Urinary bladder (tissue), 4 donors: ENCODE results near the gene CCT8. TPM values are rescaled to one million over a fixed set of nuclear protein-coding genes. Genes with fewer than 3 reads are reported as not detected.

ENCODE experiments used
- DNase-seq: peaks from one replicate; pipeline ENCODE4 v3.0.0-alpha.2; 2015; ENCODE audit errors: extremely low spot score
- H3K27ac ChIP-seq: one replicate; pipeline ENCODE4 v1.5.1; 2013; ENCODE audit warnings: low read depth, mild to moderate bottlenecking, moderate library complexity
- H3K36me3 ChIP-seq: one replicate; pipeline ENCODE4 v1.6.1; 2013; ENCODE audit warnings: mild to moderate bottlenecking, moderate library complexity; ENCODE audit not compliant: insufficient read depth
- H3K4me1 ChIP-seq: one replicate; pipeline ENCODE4 v1.6.1; 2013; ENCODE audit warnings: mild to moderate bottlenecking, moderate library complexity; ENCODE audit not compliant: insufficient read depth
- H3K4me3 ChIP-seq: one replicate; pipeline ENCODE4 v1.5.1; 2013; ENCODE audit warnings: low read depth, low read length
- WGBS: extraction: QIAGEN DNeasy Blood & Tissue Kit; methylation state at CpG from one replicate; pipeline ENCODE4 v1.1.7; 2013; 5-methylcytosine and 5-hydroxymethylcytosine counted together
- polyA plus RNA-seq: library from polyadenylated mRNA; stranded (reverse); fragments of 200-250 nt; gene quantifications from one replicate; pipeline ENCODE4 v1.2.3, GENCODE V29; 2013
- total RNA-seq: library from RNA; depleted of rRNA; stranded (reverse); fragments of >200 nt; gene quantifications from one replicate; pipeline ENCODE4 v1.2.3, GENCODE V29; 2014
- donor health status: healthy with polysubstance abuse.
- donor health status: healthy.

CCT8 gene, protein sequence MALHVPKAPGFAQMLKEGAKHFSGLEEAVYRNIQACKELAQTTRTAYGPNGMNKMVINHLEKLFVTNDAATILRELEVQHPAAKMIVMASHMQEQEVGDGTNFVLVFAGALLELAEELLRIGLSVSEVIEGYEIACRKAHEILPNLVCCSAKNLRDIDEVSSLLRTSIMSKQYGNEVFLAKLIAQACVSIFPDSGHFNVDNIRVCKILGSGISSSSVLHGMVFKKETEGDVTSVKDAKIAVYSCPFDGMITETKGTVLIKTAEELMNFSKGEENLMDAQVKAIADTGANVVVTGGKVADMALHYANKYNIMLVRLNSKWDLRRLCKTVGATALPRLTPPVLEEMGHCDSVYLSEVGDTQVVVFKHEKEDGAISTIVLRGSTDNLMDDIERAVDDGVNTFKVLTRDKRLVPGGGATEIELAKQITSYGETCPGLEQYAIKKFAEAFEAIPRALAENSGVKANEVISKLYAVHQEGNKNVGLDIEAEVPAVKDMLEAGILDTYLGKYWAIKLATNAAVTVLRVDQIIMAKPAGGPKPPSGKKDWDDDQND
- total RNA-seq (134 TPM), polyA plus RNA-seq (95.4 TPM)

DNA sequence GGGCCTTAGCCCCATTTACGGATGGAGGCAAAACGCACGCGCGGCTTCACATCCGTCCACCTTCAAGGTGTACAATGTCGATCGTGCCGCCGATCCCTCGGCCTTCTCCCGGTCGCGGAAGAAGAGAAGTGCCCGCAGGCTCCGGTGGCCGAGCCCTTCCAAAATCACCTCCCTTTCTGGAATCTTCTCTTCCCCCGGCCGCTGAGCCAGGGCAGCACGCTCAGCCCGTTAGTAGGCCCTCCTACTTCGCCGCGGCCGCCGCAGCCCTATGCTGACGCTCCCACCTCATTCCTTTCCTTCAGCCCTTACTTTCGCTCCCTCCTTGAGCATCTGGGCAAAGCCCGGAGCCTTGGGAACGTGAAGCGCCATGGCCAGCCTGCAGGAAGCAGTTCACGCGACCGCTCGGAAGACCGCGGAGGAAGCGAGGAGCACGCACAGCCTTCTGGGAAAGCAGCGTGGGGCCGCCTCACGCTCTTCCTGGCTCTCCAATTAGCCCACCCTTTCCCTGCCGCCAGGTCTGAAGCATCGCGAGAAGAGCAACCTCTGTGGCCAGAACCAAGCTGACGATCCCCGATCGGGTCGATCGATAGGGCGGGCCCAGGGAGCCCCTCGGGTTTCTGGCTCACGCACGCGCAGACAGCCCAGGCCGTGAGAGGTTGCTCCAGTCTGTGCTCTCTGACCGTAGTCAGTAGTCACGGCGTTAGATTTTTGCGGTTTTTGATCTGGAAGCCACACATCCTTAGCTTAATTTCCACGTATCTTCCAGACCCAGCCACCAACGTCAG lies at the start of gene CCT8:
Gene CCT8 (minus strand): TSS at position 427 of the 785 bp plus-strand sequence. CDS start 58 bp downstream, at position 369.
- no peaks in the 10 kb centered on the region for H3K4me1 ChIP-seq
- peak; percentile 97 for DNase-seq
- peak within 1 kb of the TSS; percentile 39 for H3K27ac ChIP-seq
- H3K4me3 ChIP-seq = peak within 1 kb of the TSS; percentile 89
- under 1% methylated on average over 62 of the region's 62 CpGs for WGBS
- H3K36me3 ChIP-seq = no peaks in the 10 kb centered on the region

DNA sequence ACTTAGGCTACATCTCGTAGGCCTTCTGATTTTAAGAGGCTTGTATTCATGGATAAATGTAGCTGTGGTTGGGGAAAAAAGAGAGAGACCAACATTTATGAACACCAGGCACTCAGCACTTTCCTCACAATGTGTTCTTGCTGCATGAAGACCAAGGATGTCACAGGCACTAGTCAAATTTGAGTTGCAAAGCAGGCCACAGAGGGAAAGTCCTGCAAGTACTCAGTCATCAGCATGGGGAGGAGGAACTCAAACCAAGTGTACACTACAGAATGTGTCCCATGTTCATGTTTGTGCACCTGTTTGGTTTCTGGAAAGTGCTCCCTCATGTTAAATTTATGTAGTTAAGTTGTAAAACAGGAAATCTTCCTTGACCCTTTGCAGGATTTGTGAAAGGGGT lies 48.3 kb upstream of the CCT8 start:
- DNase-seq = no peak
- WGBS = 94% methylated on average over 1 of the region's 1 CpG

DNA sequence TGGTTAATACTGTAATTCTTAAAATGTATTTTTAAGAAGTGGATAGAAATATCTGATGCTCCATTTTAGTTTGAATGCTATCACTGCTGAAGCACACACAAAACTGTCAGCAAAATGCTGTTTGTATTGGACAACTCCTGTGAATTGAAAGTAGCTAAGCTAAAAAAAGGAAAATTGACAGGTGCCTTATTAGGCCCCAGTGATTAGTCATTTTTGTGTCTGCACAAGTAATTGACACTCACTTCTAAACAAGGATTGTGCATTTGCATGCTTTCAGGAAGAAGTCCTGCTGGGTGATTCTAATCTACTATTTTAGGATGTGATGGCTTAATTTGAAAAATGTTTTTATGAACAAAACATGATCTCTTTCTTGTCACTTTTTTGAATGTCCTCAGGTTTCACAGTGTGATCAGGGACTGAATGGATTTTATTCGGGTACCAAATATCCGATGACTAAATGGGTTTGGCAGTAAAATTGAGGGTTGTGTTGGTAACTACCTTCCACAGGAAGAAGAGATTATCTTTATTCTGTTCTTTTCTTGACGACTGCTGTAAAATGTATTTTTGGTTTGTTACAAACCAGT lies 44.0 kb upstream of the CCT8 start:
- no peak overlapping the region for H3K4me3 ChIP-seq
- no peaks in the 10 kb centered on the region for H3K36me3 ChIP-seq
- 73% methylated on average over 3 of the region's 3 CpGs for WGBS
- DNase-seq = no peak
- no peak overlapping the region for H3K27ac ChIP-seq
- no peaks in the 10 kb centered on the region for H3K4me1 ChIP-seq

More for the DNA sequence above, 48.3 kb upstream of the CCT8 start:
- H3K36me3 ChIP-seq = no peaks in the 10 kb centered on the region
- no peak overlapping the region for H3K27ac ChIP-seq
- H3K4me1 ChIP-seq = no peaks in the 10 kb centered on the region
- H3K4me3 ChIP-seq = no peak overlapping the region

DNA sequence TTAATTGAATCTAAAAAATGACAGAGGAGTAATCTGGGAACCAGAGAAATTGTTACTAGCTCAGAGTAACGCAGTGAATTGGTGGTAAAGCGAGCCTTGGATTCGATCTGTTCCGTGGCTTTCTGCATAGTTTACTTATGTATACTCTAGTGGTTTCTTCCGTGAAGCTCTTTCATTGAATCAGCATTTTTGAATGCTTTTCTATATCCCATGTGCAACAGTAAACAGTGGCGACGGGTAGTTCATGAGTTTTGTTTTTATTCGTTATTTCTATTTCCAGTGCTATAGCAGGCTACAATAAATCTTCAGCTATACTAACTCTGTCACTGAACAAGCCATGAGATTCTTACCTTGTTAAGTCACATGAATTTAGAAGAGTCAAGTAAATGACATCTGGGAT lies 42.5 kb upstream of the CCT8 start:
- Histone ChIP-seq H3K36me3 (no peaks in the 10 kb centered on the region), H3K27ac (no peak overlapping the region), H3K4me1 (no peaks in the 10 kb centered on the region), H3K4me3 (no peak overlapping the region)
- 84% methylated on average over 8 of the region's 8 CpGs for WGBS
- DNase-seq = no peak

DNA sequence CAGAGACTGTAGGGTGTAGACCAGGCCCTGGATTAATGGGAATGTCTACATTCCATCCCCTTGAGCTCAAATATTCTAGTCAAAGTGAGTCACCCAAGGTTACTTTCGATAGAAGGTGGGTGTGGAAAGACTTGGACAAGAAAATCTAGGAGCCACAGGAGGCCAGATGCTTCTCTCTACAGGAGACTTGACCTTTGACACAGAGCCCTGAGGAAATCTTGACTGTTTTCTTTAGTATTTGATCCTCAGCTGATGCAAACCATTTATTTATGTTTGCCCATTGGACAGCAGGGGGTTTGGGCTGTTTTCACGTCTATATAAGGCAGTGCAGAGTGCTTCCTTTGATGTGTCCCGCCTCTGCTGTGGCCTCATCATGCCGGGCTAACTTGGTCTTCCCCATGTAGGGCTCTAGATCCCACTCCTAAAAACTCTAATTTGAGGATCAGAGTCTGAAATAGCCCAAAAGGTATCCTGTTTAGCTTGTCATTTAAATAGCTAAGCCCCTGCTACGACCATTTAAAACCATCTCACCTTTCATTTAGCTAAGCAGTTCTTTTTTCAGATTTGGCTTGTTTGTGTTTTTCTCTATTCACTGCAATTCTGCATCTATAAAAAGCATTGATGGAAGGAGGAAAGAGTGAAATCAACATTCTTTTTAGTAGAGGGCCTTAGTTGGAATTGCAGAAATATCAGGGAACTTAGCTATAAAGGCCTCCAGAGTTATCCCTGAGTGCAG lies 41.5 kb upstream of the CCT8 start:
- Histone ChIP-seq H3K36me3 (no peaks in the 10 kb centered on the region), H3K27ac (no peak overlapping the region), H3K4me1 (no peaks in the 10 kb centered on the region), H3K4me3 (no peak overlapping the region)
- no peak for DNase-seq
- 69% methylated on average over 5 of the region's 5 CpGs for WGBS

DNA sequence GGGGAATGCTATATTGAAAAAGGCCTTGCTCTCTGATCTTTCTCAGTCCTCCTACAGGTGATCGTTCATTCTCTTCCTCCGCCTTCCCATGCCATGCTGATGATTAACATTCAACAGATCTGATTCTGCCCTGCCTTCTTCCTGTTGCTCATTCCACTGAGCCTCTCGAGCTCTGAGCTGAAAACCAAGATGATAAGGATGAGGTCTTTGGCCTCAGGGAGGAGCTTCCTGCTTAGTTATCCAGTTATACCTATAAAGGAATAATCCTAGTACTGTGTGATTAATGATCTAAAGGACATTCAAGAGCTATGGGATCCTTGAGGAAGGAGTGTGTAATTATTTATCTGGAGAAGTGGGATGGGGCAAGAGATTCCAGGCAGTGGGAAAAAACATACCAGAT lies 31.8 kb upstream of the CCT8 start:
- no peak for DNase-seq
- Histone ChIP-seq H3K4me1 (no peaks in the 10 kb centered on the region), H3K27ac (no peak overlapping the region), H3K36me3 (no peaks in the 10 kb centered on the region), H3K4me3 (no peak overlapping the region)
- WGBS = 75% methylated on average over 3 of the region's 3 CpGs

DNA sequence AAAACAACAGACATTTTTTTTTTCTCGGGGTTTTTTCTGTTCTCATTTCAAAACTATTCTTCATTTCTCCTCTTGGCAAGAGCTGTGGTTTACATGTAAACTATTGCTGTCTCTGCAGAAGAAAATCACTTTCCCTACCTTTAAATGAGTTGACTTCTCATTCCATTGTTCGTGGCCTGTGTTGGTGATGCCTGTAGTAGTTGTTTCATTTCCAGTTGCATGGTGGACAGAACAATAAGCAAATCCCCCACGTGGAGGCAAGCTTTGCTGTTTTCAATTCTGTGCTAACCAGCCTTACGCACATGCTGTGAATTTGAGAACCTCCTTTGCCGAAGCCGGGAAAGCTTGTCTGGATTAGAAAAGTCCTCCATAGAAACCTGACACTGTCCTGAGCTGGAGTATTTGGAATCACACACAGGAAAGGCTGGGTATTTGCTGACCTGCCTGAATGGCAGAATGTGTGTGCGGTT lies 30.8 kb upstream of the CCT8 start:
- Histone ChIP-seq H3K36me3 (no peaks in the 10 kb centered on the region), H3K4me1 (no peaks in the 10 kb centered on the region), H3K4me3 (no peak overlapping the region), H3K27ac (no peak overlapping the region)
- 61% methylated on average over 7 of the region's 7 CpGs for WGBS
- no peak for DNase-seq

DNA sequence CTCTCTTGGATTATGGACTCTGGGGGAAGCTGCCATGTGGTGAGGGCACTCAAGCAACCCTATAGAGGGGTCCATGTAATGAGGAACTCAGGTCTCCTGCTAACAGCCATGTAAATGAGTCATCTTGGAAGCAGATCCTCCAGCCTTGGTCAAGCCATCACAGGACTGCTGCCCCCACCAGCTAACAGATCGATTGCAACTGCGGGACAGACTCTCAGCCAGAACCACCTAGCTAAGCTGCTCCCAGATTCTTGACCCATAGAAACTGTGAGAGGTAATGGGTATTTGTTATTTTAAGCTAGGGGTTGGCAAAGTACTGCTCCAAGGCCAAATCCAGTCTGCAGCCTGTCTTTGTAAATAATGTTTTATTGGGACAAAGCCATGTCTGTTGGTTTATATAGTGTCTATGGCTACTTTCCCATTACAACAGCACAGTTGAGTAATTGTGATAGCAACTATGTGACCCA lies 29.4 kb upstream of the CCT8 start:
- no peak overlapping the region for H3K27ac ChIP-seq
- H3K4me3 ChIP-seq = no peak overlapping the region
- no peaks in the 10 kb centered on the region for H3K36me3 ChIP-seq
- DNase-seq = no peak
- no peaks in the 10 kb centered on the region for H3K4me1 ChIP-seq
- WGBS = 67% methylated on average over 2 of the region's 2 CpGs

DNA sequence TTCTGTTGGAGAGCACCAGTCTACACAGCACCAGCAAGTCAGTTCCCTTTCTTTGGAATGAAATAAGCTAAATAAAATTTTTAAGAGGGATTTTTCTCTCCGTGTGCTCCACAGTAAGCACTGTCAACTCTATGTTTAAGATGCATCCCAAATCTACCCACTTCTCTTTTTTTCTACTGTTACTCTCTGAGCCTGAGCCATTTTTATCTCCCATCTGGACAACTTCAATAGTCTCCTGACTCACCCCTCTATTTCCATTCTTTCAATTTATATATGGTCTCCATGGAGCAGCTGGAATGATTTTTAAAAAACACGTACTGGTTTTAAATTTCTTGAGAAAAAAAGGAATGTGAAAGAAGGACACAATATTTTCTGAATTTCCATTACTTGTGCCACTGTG lies 24.7 kb upstream of the CCT8 start:
- no peak overlapping the region for H3K4me3 ChIP-seq
- 47% methylated on average over 2 of the region's 2 CpGs for WGBS
- H3K4me1 ChIP-seq = no peaks in the 10 kb centered on the region
- no peaks in the 10 kb centered on the region for H3K36me3 ChIP-seq
- no peak overlapping the region for H3K27ac ChIP-seq
- no peak for DNase-seq

DNA sequence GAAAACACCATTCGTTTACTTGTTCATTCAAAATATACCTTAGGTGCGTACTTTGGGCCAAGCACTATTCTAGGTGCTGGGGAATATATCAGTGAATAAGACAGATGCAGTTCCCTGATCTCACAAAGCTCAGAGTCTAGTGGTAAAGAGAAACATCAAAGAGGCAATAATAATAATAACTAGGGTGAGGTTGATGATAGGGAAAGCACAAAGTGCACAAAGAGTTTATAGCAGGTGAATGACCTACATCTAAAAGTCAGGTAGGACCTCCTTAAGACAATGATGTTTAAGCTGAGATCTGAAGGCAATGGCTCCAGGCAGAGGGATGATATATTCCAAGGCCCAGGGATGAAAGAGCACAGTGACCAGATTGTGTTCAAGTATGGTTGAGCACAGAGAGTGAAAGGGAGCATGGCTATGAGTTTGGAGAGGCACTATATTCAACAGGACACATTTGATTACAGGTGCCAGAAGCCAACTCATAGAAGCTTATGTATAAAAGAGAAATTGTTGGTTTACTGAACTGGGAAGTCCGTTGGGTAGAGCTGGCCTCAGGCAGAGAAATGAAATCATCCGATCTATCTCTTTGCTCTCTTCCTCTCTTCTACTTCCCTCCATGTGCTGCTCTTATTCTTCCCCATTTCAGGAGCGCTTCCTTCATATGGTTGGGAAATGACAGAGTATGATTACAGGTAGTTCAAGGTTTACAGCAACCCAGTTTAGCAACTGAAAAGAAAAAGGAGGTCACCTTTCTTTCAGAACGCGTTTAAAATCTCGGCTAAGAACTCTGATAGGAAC lies 23.0 kb upstream of the CCT8 start:
- Histone ChIP-seq H3K27ac (no peak overlapping the region), H3K4me1 (no peaks in the 10 kb centered on the region), H3K36me3 (no peaks in the 10 kb centered on the region), H3K4me3 (no peak overlapping the region)
- DNase-seq = no peak
- 90% methylated on average over 8 of the region's 8 CpGs for WGBS

DNA sequence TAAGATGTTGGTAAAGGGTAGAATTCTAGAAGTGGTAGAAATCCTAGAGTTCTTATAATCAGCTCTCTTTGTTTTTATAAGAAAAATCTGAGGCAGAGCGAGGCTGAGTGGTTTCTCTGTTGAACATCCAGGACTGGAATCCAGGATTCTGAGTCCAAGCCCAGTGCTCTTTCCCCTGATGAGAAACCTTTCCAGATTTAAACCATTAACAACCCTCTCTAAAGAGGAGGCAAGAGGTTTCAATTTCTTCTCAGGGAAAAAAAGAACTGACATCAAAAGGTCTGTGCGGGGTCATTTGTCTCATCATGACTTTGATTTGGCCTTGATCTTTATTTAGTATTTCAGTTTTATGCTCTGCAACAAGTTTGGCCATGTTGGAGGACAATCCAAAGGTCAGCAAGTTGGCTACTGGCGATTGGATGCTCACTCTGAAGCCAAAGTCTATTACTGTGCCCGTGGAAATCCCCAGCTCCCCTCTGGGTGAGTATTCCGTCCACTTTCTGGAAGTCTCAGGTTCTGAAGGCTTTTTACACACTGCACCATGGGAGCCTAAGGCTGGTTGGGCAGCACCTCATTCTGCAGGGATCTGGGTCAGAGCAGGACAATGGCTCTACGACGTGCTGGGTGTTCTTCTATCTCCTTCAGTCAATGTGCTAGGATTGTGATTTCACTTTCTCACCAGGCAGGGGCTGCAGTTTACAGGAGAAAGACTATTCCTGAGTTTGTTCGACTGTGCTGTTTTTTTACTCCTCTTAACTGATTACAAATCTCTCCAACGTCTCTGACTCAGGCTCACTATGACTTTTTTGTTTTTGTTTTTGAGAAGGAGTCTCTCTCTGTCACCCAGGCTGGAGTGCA lies 18.9 kb upstream of the CCT8 start:
- WGBS = 51% methylated on average over 9 of the region's 9 CpGs
- no peak overlapping the region for H3K4me3 ChIP-seq
- DNase-seq = no peak
- no peaks in the 10 kb centered on the region for H3K4me1 ChIP-seq
- no peak overlapping the region for H3K27ac ChIP-seq
- no peaks in the 10 kb centered on the region for H3K36me3 ChIP-seq

DNA sequence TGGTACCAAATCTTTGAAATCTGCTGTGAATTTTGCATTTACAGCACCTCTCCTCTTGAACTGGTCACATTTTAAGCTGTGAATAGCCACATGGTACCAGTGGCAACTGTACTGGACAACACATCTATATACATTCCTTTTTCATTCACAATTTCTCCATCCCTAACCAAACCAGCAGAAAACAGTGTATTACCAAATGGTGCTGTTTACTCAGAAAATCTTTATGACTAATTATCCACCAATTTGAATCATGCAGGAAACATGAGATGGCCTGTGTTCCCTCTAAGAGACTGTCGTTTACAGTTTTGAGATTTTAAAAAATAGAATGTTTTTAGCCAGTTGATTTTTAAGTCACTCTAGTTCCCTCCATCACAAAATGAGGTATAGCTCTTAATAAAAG lies 17.6 kb upstream of the CCT8 start:
- no peak for DNase-seq
- Histone ChIP-seq H3K36me3 (no peaks in the 10 kb centered on the region), H3K27ac (no peak overlapping the region), H3K4me3 (no peak overlapping the region), H3K4me1 (no peaks in the 10 kb centered on the region)
- 36% methylated on average over 1 of the region's 1 CpG for WGBS
